Measurements from ENCODE around the gene PHOSPHO2. TPM values are rescaled to one million over a fixed set of nuclear protein-coding genes. Genes with fewer than 3 reads are reported as not detected.

The PHOSPHO2 gene
- total RNA-seq, 1 experiment from 2014 or later: 5.9 TPM

DNA sequence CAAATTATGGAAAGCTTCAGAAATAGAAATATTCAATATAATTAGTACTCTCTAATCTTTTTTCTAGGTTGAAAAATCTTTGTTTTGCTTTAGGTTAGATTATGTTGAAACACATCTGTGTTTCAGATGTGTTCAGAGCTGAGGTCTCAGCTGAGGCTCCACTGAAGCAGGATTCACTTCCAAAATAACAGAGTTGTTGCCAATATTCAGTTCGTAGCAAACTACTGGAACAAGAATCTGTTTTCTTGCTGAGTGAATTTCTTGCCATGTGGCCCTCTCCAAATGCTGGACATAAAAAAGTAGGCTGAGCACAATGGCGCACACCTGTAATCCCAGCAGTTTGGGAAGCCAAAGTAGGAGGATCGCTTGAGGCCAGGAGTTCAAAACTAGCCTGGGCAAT, 8.7 kb downstream of the PHOSPHO2 start:
- no peaks in the 10 kb centered on the region for H3K9me2 ChIP-seq (replicated peaks; ENCODE audit: low read length)
- TF ChIP-seq, protein P1, sequence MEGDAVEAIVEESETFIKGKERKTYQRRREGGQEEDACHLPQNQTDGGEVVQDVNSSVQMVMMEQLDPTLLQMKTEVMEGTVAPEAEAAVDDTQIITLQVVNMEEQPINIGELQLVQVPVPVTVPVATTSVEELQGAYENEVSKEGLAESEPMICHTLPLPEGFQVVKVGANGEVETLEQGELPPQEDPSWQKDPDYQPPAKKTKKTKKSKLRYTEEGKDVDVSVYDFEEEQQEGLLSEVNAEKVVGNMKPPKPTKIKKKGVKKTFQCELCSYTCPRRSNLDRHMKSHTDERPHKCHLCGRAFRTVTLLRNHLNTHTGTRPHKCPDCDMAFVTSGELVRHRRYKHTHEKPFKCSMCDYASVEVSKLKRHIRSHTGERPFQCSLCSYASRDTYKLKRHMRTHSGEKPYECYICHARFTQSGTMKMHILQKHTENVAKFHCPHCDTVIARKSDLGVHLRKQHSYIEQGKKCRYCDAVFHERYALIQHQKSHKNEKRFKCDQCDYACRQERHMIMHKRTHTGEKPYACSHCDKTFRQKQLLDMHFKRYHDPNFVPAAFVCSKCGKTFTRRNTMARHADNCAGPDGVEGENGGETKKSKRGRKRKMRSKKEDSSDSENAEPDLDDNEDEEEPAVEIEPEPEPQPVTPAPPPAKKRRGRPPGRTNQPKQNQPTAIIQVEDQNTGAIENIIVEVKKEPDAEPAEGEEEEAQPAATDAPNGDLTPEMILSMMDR (conservative IDR thresholded peaks at IDR 0.05; ENCODE audit: low read depth, low read length): no peak
- TF ChIP-seq EZH2 (IDR thresholded peaks at IDR 0.05; ENCODE audit: low read length, unreplicated experiment): no peak
- no peak for TF ChIP-seq EZH2phosphoT487 (IDR thresholded peaks at IDR 0.05; ENCODE audit: borderline replicate concordance, low read length)
- H2AFZ ChIP-seq (ENCODE audit: low read length): no peak overlapping the region
- H3K4me1 ChIP-seq (ENCODE audit: insufficient read depth, low read length): no peaks in the 10 kb centered on the region
- ATAC-seq (no peak), DNase-seq (no peak)
- H3K4me2 ChIP-seq (ENCODE audit: low read length): no peak overlapping the region
- no peaks in the 10 kb centered on the region for H3F3A ChIP-seq (ENCODE audit: low read length, unreplicated experiment)
- no peaks in the 10 kb centered on the region for H3K27me3 ChIP-seq (ENCODE audit: low read length)
- no peaks in the 10 kb centered on the region for H3K36me3 ChIP-seq (ENCODE audit: low read depth, low read length)
- intact Hi-C loops (cut with micrococcal nuclease): no loop called here
- no peaks in the 10 kb centered on the region for H3K9me3 ChIP-seq (ENCODE audit: low read length)
- no peak overlapping the region for H3K9ac ChIP-seq (ENCODE audit: low read length)
- H3K27ac ChIP-seq (ENCODE audit: low read length): no peak overlapping the region
- H3K79me2 ChIP-seq (ENCODE audit: low read length): no peaks in the 10 kb centered on the region
- CTCF ChIA-PET: no interaction called here
- H3K4me3 ChIP-seq (ENCODE audit: low read length): no peak overlapping the region
- no TSS peak for BruUV-seq (replicated peaks)
- no peaks in the 10 kb centered on the region for H4K20me1 ChIP-seq (ENCODE audit: low read length)
- POLR2A ChIA-PET (ENCODE audit: unreplicated experiment): no interaction called here

DNA sequence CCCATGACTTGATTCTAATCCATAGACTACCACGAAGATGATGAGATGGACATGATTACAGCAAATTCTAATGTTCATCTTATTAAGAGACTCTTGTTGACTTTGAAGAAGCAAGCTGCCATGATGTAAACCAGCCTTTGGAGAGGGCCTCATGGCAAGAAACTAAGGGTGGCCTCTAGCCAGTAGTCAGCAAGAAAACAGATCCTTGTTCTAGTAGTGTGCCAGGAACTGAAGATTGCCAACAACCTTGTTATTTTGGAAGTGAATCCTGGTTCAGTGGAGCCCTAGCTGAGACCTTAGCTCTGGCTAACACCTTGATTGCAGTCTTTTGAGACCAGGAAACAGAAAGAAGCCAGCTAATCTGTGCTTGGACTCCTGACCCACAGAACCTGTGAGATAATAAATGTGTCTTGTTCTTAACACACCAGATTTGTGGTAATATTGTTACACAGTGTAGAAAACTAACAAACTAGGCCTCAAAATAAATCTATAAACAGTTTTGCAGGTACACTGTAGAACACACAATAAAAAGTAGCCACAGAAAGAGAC, 10.0 kb downstream of the PHOSPHO2 start:
- H3K27me3 ChIP-seq (ENCODE audit: low read length): no peaks in the 10 kb centered on the region
- no peak for ATAC-seq
- no peak overlapping the region for H3K27ac ChIP-seq (ENCODE audit: low read length)
- intact Hi-C loops (cut with micrococcal nuclease): no loop called here
- no peaks in the 10 kb centered on the region for H3K79me2 ChIP-seq (ENCODE audit: low read length)
- no peak overlapping the region for H3K4me2 ChIP-seq (ENCODE audit: low read length)
- no peaks in the 10 kb centered on the region for H4K20me1 ChIP-seq (ENCODE audit: low read length)
- H3K9me2 ChIP-seq (replicated peaks; ENCODE audit: low read length): no peaks in the 10 kb centered on the region
- no peak for DNase-seq
- no peak overlapping the region for H3K9ac ChIP-seq (ENCODE audit: low read length)
- H3K4me1 ChIP-seq (ENCODE audit: insufficient read depth, low read length): no peaks in the 10 kb centered on the region
- ChIA-PET CTCF (interaction anchor here (0.9 kb wide), 1 partner anchor 42 kb away, joined by 3 read pairs; no protein-coding TSS in a partner anchor), POLR2A (ENCODE audit: unreplicated experiment) (interaction anchor here (0.6 kb wide), 1 partner anchor 11 kb away, joined by 7 read pairs; no protein-coding TSS in a partner anchor)
- H3K9me3 ChIP-seq (ENCODE audit: low read length): no peaks in the 10 kb centered on the region
- no peak overlapping the region for H2AFZ ChIP-seq (ENCODE audit: low read length)
- BruUV-seq (replicated peaks): no TSS peak
- no peaks in the 10 kb centered on the region for H3K36me3 ChIP-seq (ENCODE audit: low read depth, low read length)
- H3F3A ChIP-seq (ENCODE audit: low read length, unreplicated experiment): no peaks in the 10 kb centered on the region
- H3K4me3 ChIP-seq (ENCODE audit: low read length): no peak overlapping the region
- TF ChIP-seq EZH2 (IDR thresholded peaks at IDR 0.05; ENCODE audit: low read length, unreplicated experiment) (no peak), EZH2phosphoT487 (IDR thresholded peaks at IDR 0.05; ENCODE audit: borderline replicate concordance, low read length) (no peak)
- TF ChIP-seq, protein P1 (conservative IDR thresholded peaks at IDR 0.05; ENCODE audit: low read depth, low read length): no peak

DNA sequence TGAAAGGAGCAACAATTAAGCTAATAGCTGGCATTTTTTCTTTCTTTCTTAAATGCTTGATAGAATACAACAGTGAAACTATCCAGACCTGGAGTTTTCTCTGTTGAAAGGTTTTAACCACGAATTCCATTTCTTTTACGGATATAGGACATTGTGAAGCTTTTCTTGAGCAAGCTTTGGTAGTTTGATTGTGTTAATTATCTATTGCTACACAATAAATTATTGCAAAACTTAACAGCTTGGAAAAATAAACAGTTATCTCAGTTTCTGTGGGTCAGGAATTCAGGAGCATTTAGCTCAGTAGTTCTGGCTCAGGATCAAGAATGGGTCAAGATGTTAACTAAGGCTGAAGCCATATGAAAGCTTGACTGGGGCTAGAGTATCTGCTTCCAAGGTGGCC, 11.7 kb downstream of the PHOSPHO2 start:
- no peaks in the 10 kb centered on the region for H3K27me3 ChIP-seq (ENCODE audit: low read length)
- TF ChIP-seq EZH2 (IDR thresholded peaks at IDR 0.05; ENCODE audit: low read length, unreplicated experiment): no peak
- TF ChIP-seq, protein P1 (conservative IDR thresholded peaks at IDR 0.05; ENCODE audit: low read depth, low read length): no peak
- TF ChIP-seq EZH2phosphoT487 (IDR thresholded peaks at IDR 0.05; ENCODE audit: borderline replicate concordance, low read length): no peak
- no peak overlapping the region for H3K27ac ChIP-seq (ENCODE audit: low read length)
- no TSS peak for BruUV-seq (replicated peaks)
- H3K9ac ChIP-seq (ENCODE audit: low read length): no peak overlapping the region
- no peak for ATAC-seq
- H3K4me1 ChIP-seq (ENCODE audit: insufficient read depth, low read length): no peaks in the 10 kb centered on the region
- H3K4me2 ChIP-seq (ENCODE audit: low read length): no peak overlapping the region
- intact Hi-C loops (cut with micrococcal nuclease): no loop called here
- ChIA-PET CTCF (no interaction called here), POLR2A (ENCODE audit: unreplicated experiment) (interaction anchor here (0.6 kb wide), 1 partner anchor 93 kb away, joined by 3 read pairs; the partner anchor contains the start of gene SSB)
- H3K36me3 ChIP-seq (ENCODE audit: low read depth, low read length): no peaks in the 10 kb centered on the region
- no peaks in the 10 kb centered on the region for H3K9me2 ChIP-seq (replicated peaks; ENCODE audit: low read length)
- H3F3A ChIP-seq (ENCODE audit: low read length, unreplicated experiment): no peaks in the 10 kb centered on the region
- no peak overlapping the region for H3K4me3 ChIP-seq (ENCODE audit: low read length)
- DNase-seq: no peak
- H2AFZ ChIP-seq (ENCODE audit: low read length): no peak overlapping the region
- H3K79me2 ChIP-seq (ENCODE audit: low read length): no peaks in the 10 kb centered on the region
- no peaks in the 10 kb centered on the region for H3K9me3 ChIP-seq (ENCODE audit: low read length)
- no peaks in the 10 kb centered on the region for H4K20me1 ChIP-seq (ENCODE audit: low read length)

Measured in PC-3 (cell line).